HL-60/S4 treated with retinoic acid at 250 ng/mL for 4 days and 3 days (cell line): ENCODE results near the gene TMEM25.

Source experiments
- in situ Hi-C: fragments of 300-500 bp; cut with MboI; formaldehyde crosslinking; loops from 2 replicates; pipeline ENCODE4 v1.7.0; 2022; ENCODE audit warnings: low sequenced_read_pairs

The TMEM25 gene

GRCh38 chr11:118530683-118531596, at the start of gene TMEM25:
TSS of gene TMEM25 (plus strand) at chr11:118531192. CDS start at chr11:118531802, 610 bp downstream.
- in situ Hi-C loops = no loop called here

GRCh38 chr11:118481238-118481637, 49.8 kb upstream of the TMEM25 start:
- in situ Hi-C loops = loop anchor here (25.0 kb wide), 1 partner anchor 294 kb away; the partner anchor contains the start of gene SCN2B

- in situ Hi-C loops = loop anchor here (25.0 kb wide), 1 partner anchor 297 kb away; the partner anchor contains the start of gene SCN2B
Observed at GRCh38 chr11:118484405-118484804, 46.6 kb upstream of the TMEM25 start.

GRCh38 chr11:118485273-118485672, 45.7 kb upstream of the TMEM25 start:
- in situ Hi-C loops = loop anchor here (25.0 kb wide), 1 partner anchor 298 kb away; the partner anchor contains the start of gene SCN2B

GRCh38 chr11:118488480-118489109, 42.4 kb upstream of the TMEM25 start:
- in situ Hi-C loops = loop anchor here (25.0 kb wide), 1 partner anchor 301 kb away; the partner anchor contains the start of gene SCN2B

GRCh38 chr11:118491041-118491440, 40.0 kb upstream of the TMEM25 start:
- in situ Hi-C loops = loop anchor here (5.0 to 25.0 kb wide), 2 partner anchors 104 to 304 kb away; partner anchors contain the start of gene SCN2B

- in situ Hi-C loops = loop anchor here (25.0 kb wide), 1 partner anchor 311 kb away; the partner anchor contains the start of gene SCN2B
Observed at GRCh38 chr11:118497831-118498230, 33.2 kb upstream of the TMEM25 start.

GRCh38 chr11:118503216-118503615, 27.8 kb upstream of the TMEM25 start:
- in situ Hi-C loops = no loop called here

- in situ Hi-C loops = no loop called here
Observed at GRCh38 chr11:118511601-118512000, 19.4 kb upstream of the TMEM25 start.

- in situ Hi-C loops = no loop called here
Observed at GRCh38 chr11:118514103-118514502, 16.9 kb upstream of the TMEM25 start.

- in situ Hi-C loops = no loop called here
Observed at GRCh38 chr11:118519549-118519948, 11.4 kb upstream of the TMEM25 start.

- in situ Hi-C loops = no loop called here
Observed at GRCh38 chr11:118521892-118522311, 9.1 kb upstream of the TMEM25 start.

- in situ Hi-C loops = no loop called here
Observed at GRCh38 chr11:118522571-118523072, 8.4 kb upstream of the TMEM25 start.

GRCh38 chr11:118524356-118524755, 6.6 kb upstream of the TMEM25 start:
- in situ Hi-C loops = no loop called here

GRCh38 chr11:118524757-118525470, 6.1 kb upstream of the TMEM25 start:
- in situ Hi-C loops = no loop called here

- in situ Hi-C loops = no loop called here
Observed at GRCh38 chr11:118526688-118527087, 4.3 kb upstream of the TMEM25 start.

- in situ Hi-C loops = no loop called here
Observed at GRCh38 chr11:118527109-118527508, 3.9 kb upstream of the TMEM25 start, which contains the start of gene TTC36. TSS of gene TTC36 (plus strand) at chr11:118527474. CDS start at chr11:118527495, 21 bp downstream.

- in situ Hi-C loops = no loop called here
Observed at GRCh38 chr11:118528511-118528910, 2.5 kb upstream of the TMEM25 start.

GRCh38 chr11:118529584-118530175, 1.3 kb upstream of the TMEM25 start:
- in situ Hi-C loops = no loop called here

- in situ Hi-C loops = no loop called here
Observed at GRCh38 chr11:118530180-118530682, 761 bp upstream of the TMEM25 start.
